GM19351 (cell line): ENCODE measurements around the gene C1orf116.

ENCODE experiments used
- ATAC-seq: cut with Tn5 transposase; IDR thresholded peaks from one replicate; pipeline ENCODE4 v1.9.1; 2021; ENCODE audit warnings: mild to moderate bottlenecking, moderate library complexity; ENCODE audit not compliant: unreplicated experiment

C1orf116 gene

DNA sequence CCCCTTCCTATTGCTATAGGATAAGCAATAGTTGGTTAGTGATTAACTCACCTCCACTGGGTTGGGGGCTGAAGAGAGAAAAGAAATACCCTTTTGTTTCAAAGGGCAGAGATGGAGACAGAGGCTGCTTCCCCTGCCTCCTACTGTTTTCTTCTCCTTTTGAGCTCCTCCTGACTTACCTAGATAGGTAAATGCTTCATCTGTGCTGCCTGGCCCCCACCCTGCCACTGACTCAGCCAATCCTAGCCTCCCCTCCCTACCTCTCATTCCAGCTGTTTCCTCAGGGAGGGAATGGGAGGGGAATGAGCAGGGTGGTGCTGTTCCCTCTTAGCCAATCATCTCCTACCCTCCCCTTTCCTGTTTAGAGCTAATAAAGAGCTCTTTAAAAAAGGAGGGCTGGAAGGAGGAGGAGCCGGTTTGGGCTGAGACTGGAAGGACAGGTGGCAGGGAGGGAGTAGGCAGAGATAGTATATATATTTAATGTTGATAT, at the start of gene C1orf116:
C1orf116 (minus strand) TSS at position 229 of the 490 bp plus-strand sequence. CDS start 5,158 bp downstream, outside the sequence.
- no peak for ATAC-seq

DNA sequence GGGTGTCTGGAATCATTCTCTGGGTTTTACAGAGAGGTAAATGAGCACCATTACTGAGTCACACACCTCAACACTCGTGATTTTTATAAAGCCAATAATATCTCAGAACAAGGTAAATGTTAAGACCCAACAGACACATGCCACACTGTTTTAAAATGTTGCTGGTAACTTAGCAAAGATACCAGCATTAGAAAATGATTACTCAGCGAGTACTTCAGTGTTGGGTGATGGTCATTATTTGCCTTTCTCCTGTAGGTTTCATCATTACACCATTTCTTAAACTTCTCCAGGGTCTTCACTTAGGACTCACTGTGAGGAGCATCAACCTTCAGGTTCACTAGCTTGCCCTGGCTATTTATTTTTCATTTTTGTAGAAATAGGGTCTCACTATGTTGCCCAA, 49.2 kb upstream of the C1orf116 start:
- no peak for ATAC-seq

DNA sequence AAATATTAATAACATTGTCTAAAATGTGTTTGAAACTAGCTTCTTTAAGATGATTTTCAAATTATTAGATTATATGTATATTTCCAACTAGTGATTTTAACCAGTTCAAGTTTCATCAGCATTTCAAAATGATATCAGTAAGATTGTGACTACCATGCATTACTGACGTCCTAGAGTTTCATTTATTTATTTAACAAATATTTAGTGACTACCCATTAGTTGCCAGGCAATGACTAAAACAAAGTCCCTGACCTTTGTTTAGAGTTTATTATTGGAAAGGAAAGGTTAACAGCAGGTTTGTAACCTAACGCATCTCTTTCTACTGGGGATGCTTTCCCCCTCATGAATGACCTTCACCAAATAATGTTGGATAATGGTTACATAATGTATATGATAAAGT, 48.5 kb upstream of the C1orf116 start:
- no peak for ATAC-seq

GRCh38 chr1:207079706-207080241, 47.2 kb upstream of the C1orf116 start:
- ATAC-seq, result no peak

GRCh38 chr1:207078578-207079132, 46.1 kb upstream of the C1orf116 start:
- ATAC-seq, result no peak

GRCh38 chr1:207077470-207078377, 45.2 kb upstream of the C1orf116 start:
- ATAC-seq, result peak; percentile 64

DNA sequence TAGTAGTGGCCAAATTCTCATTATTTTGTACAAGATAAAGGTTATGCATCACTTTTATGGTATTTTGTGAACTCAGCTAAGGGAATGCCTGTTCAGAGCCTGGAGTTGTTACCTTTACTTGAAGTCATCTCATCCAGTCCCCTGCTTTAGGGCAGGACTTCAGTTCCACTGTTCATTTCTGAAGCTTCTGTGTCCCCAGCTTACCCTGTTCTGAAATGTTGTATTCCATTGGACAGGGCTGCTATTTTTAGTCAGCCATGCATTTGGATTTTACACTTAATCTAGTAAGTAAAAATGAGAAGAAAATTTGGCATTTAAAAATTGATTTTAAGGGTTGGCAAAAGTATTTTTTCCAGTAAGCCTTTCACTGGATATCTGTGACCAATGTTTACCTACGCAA, 44.5 kb upstream of the C1orf116 start:
- no peak for ATAC-seq

- ATAC-seq, result no peak
Measured at GRCh38 chr1:207076181-207076955, 43.8 kb upstream of the C1orf116 start.

- no peak for ATAC-seq
Measured at GRCh38 chr1:207073906-207074820, 41.6 kb upstream of the C1orf116 start.

GRCh38 chr1:207072233-207072632, 39.7 kb upstream of the C1orf116 start:
- ATAC-seq, result no peak

- ATAC-seq, result no peak
Measured at GRCh38 chr1:207071426-207071825, 38.9 kb upstream of the C1orf116 start.

DNA sequence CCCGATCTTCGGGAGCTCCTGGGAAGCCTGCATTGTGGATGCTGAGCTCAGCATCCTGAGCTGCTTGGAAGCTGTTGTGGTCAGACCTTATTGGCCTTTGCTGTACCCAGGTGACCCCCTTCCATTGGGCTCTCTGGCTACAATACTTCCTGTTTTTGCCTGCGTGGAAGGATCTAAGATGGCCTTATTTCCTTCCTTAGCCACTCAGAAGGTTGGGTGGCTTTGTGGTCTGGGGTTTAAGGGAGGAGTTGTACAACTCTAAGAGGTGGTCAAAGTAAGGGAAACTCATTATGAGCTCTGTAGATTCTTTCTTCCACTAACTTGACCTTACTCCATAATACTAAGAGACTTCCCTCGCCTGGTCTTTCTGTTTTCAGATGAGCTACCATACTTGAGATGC, 38.3 kb upstream of the C1orf116 start:
- ATAC-seq, result no peak

GRCh38 chr1:207069858-207070506, 37.4 kb upstream of the C1orf116 start:
- no peak for ATAC-seq

DNA sequence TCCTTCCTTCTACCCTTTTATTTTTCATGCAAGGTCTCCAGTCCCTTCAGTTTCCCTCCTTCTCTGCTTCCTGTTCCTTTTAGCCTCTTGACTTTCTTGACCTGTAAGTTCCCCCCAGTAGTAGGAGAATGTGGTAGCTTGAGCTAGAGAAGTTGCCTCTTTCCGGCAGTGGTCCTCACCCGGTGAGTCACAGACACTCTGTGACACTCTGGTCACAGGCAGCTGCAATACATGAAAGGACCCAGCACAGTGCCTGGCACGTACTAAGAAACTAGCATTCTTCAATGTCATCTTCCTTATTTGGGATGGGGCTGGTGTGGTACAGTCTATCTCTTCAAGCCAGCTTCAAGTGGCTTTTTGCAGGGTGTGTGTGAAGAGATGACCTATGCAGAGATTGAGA, 36.5 kb upstream of the C1orf116 start:
- no peak for ATAC-seq

DNA sequence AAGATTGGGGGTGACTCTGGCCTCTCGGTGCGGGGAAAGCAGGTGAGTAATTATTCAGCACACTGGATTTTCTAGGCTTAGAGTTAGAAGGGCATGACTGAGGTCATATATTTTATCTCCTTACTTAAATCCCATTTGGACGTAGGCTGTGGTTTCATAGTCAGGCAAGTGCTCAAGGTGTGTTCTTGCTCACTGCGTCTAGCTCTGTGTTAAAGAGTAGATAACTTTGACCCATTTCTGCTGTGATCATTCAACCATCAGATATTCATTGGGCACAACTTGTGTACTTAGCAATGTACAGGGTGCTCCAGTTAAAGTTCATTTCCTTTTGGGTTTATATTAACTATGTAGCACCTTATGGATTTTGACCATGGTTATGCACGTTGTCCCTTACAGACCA, 35.1 kb upstream of the C1orf116 start:
- ATAC-seq, result no peak

DNA sequence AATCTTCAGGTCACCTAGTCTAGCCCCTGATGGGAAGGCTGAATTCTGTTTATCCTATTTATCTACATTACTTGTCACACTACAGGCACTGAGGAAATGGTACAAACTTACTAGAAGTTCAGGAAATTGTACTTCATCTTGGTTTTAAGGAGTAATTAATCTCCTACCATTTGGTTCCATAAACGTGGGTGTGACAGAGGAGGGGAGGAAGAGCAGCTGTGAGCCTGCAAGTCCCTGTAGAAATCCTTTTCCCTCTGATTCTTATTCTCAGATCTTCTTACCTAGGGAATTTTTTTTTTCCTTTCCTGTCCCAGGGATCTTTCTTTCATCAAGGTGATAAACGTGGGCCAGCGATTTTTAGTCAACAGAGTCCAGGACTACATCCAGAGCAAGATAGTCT, 34.6 kb upstream of the C1orf116 start:
- ATAC-seq, result no peak

DNA sequence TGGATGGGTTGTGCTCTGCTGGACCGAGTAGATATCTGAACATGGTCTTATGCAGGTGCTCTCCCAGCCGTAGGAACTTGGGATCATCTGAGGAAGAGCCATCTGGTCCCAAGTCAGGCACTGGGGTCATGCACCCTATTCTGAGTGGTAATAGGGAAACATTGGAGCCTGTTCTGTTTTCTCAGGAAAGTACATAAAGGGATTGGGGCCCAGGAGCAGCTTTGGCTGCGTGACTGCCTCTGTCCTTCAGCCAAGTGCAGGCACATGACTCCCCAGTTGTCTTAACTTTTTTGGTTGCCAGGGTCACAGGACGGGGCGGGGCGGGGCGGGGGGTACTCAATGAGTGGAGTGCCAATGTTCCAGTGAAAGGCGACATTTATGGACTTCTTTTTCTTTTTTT, 32.0 kb upstream of the C1orf116 start:
- ATAC-seq, result no peak

DNA sequence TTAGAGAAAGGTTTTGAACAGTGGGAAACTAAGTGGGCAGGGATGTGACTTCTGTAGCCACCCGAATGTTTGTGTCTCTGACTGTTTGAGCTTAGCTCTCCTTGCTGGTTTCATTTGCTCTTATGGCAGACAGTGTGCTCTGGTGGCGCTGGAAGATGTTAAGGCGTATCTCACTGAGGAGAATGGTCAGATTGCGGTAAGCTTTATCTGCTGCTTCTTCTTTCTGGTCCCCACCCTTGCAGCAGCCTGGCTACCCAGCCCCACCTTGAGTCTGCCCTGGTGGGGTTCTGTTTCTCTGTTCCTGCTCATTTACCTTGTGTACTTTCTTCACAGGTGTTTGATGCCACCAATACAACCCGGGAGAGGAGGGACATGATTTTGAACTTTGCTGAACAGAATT, 30.5 kb upstream of the C1orf116 start:
- ATAC-seq, result no peak

DNA sequence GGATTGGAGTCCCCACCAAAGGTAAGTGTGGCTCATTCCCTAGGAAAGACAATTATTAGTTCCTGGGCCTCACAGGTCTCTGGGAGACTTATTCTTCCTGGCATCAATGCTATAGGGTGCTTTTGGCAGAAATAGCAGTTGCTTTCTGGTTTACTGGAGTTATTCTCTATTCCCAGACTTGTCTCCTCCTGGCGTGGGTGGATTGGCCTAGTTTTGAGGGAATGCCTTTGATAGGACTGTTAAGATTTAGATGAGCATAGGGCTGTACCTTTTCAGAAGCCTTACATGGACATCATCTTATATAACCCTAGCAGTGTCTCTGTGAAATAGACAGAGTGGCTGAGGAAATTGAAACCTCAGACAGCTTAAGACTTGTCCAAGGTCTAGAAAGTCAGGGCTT, 29.5 kb upstream of the C1orf116 start:
- ATAC-seq, result no peak

DNA sequence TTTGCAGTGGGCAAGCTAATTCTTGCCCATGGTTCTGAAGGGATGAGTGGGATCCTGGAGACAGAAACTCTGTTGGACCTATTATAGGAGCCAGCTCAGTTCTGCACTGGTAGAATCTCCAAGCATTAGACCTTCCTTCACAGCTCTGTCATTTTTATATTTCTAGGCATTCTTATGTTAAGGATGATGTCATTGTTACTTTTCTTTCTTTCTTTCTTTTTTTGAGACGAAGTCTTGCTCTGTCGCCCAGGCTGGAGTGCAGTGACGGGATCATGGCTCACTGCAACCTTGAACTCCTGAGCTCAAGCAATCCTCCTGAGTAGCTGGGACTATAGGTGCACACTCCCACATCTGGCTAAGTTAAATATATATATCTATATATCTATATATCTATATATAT, 28.0 kb upstream of the C1orf116 start:
- no peak for ATAC-seq
